GM12891 (cell line): ENCODE data around the gene GAK.

Source experiments
- DNase-seq: peaks from one replicate; pipeline ENCODE4 v3.0.0; 2011; ENCODE audit warnings: low spot score; ENCODE audit not compliant: insufficient read length
- FAIRE-seq: peaks from 2 replicates; lab custom pipeline; 2011; peaks lifted over from hg19 to GRCh38; lab: Jason Lieb, UNC
- PAX5 ChIP-seq: IDR thresholded peaks from 2 replicates; pipeline ENCODE4 v1.6.1; 2011; ENCODE audit warnings: low read length, moderate library complexity, mild to moderate bottlenecking; ENCODE audit not compliant: insufficient read depth, severe bottlenecking
- POLR2A ChIP-seq: IDR thresholded peaks from 2 replicates; pipeline ENCODE4 v1.6.1; 2011; ENCODE audit warnings: low read depth, low read length, control low read depth
- POLR2AphosphoS5 ChIP-seq: IDR thresholded peaks from 2 replicates; pipeline ENCODE4 v1.6.1; 2011; ENCODE audit warnings: low read depth, low read length, control low read depth
- POU2F2 ChIP-seq: IDR thresholded peaks from 2 replicates; pipeline ENCODE4 v1.6.1; 2011; ENCODE audit warnings: low read depth, mild to moderate bottlenecking, control low read depth, low read length, moderate library complexity
- SPI1 ChIP-seq: IDR thresholded peaks from 2 replicates; pipeline ENCODE4 v1.6.1; 2011; ENCODE audit warnings: low read depth, low read length, control low read depth
- TAF1 ChIP-seq: IDR thresholded peaks from 2 replicates; pipeline ENCODE4 v1.6.1; 2011; ENCODE audit warnings: low read depth, low read length, control low read depth

Gene GAK

DNA sequence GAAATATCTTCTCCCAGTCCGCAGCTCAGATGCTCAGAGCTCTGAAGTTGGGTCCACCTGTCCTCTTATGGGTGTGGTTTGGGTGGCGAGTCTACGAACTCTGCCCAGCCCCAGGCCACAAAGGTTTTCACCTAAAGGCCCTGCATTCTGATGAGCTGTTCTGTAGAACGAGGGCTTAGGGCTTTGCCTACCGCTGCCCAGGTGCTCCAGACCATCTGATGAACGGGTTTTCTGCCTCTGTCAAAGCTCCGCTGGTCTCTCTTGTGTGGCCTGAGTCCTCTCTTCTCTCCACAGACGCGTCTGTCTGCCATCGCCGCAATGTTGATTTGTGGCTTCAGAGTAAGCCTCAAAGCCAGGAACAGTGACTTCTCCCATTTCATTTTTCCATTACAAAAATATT, 77.8 kb downstream of the GAK start:
- TF ChIP-seq SPI1: no peak
- no peak for TF ChIP-seq TAF1
- no peak for TF ChIP-seq PAX5
- TF ChIP-seq POLR2AphosphoS5: no peak
- TF ChIP-seq POU2F2: no peak
- no peak for TF ChIP-seq POLR2A
- no peak for FAIRE-seq
- DNase-seq: no peak

DNA sequence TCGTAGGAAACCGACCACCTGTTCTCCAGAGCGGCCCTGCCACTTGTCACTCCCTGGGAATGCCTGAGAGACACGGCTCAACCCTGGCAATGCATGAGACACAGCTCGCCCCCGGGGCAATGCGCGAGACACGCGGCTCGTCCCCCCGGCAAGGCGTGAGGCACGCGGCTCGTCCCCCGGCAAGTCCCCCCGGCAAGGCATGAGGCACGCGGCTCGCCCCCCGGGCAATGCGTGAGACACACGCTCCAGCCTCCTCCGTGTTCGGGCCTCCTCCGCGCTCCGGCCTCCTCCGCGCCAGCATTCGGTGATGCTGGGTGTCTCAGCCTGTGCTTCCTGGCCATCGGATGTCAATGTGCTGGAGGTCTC, 78.7 kb downstream of the GAK start:
- TF ChIP-seq POLR2A (no peak), TAF1 (no peak), SPI1 (no peak), POLR2AphosphoS5 (no peak), POU2F2 (no peak), PAX5 (no peak)
- DNase-seq (no peak), FAIRE-seq (no peak)

DNA sequence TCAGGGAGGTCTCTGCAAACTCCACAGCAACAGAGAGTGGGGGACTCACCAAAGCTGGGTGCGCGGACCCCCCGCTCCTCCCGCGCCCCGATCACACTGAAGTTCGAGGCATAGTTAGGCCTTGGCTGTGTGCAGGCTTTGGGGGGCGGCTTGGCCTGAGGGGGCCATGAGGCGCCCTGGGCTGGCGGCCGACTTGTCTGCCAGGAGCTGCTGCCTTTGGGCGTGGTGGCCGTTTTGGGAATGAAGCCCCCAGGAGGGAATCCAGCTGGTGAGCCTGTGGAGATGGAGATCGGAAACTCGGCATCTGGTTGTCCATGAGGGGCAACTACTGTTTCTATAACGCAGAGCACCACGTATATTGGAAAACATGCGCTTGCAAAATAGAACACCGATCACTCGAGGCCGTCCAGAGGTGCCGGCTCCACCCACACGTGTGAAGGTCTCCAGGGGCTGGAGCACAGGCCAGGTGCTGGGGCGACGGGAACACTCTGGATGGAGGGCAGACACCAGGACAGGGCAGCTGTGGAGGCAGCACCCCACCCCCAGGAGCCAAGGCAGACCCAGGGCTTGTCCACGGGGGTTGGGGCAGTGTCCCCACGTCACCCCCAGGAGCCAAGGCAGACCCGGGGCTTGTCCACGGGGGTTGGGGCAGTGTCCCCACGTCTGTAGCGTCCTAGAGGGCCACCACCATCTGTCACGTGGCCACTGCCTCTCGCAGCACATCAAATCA, 80.2 kb downstream of the GAK start:
- DNase-seq (no peak), FAIRE-seq (no peak)

DNA sequence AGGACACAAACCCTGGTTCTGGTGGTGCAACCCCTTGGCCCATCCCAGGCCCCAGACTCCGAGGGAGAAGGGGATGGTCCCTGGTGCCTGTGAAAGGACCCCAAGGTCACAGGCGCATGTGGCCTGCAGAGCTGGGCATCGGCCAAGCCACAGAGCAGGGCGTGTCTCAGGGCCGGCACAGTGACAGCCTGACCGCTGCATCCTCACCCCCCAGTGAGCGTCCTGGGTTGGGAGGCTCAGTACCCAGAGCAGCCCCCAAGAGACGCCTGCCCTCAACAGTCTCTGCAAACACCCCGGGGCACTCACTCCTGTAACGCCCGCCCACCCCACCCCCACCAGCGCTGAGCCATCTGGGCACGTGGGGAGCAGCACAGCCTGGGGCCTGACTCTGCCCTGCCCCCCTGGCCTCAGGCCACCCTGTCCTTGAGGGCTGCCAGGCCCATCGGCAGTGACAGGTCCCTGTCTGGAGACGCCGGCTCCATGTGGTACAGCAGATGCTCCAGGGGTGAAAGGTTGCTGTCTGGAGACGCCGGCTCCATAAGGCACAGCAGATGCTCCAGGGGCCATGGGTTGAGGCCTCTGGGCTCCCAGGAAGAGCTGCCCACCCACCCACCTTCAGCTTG, 81.7 kb downstream of the GAK start:
- FAIRE-seq (no peak), DNase-seq (no peak)
- TF ChIP-seq POLR2AphosphoS5 (no peak), POU2F2 (no peak), SPI1 (no peak)

More for the DNA sequence above, 80.2 kb downstream of the GAK start:
- TF ChIP-seq PAX5 (no peak), POU2F2 (no peak), SPI1 (no peak), POLR2AphosphoS5 (no peak), POLR2A (no peak), TAF1 (no peak)

DNA sequence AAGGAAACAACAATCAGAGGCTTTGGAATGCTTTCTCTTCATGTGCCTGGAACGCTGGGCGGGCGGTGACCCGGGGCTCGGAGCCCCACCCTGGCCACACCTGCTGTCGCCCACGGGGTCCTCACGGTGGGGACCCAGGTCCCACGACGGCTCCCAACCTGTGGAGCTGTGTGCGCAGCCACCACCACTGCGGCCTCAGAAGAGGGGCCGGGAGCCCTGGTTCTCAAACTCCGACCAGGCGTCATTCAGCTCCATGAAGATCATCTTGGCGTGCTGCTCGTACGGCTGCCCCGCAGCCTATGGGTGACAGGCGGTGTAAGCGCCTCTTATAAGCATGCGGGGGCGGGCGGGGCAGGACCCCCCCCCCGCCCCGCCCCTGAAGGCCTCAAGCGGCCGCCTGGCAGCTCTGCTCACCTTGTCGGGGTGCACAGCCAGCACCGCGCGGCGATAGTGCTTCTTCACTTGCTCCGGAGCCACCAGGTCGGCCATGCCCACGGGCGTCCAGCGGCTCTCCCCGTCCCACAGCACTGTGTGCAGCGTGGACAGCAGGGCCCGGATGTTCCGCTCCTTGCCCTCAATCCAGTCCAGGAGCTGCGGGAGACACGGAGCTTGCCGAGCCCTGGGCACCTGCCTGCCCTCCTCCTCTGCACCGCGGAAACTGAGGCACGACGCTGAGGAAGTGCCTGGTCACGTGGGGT, 82.5 kb downstream of the GAK start:
- no peak for FAIRE-seq
- TF ChIP-seq POLR2A (no peak), POLR2AphosphoS5 (no peak)
- DNase-seq: no peak

DNA sequence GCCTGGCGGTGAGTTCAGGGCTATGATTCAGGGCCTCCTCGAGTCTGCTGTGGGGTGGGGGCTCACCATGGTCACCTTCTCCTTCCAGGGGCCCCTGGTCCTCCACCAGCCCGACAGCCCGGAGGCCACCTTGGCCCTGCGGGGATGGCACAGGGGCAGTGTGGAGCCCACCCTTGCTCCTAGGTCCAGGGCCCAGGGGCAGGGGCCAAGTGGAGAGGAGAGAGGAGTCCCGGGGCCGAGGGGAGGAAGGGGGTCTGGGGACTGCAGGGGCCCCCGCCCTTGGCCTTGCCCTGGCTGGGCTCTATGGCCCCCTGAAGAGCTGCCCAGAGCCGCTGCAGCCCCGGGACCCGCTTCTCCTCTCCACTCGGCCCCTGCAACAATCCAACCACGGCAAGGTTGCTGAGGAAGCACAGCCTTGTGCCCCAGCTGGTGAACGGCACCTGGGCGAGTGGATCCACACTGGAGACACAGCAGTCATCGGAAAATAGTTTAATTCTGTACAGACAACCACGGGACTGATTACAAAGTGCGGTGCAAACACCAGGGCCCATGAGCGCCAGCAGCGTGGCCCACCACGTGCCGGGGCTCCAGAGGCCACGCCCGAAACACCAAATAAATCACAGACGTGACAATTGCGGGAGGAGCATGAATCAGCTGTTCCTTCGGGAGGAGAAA, 83.2 kb downstream of the GAK start:
- FAIRE-seq: no peak
- TF ChIP-seq POLR2AphosphoS5: no peak
- TF ChIP-seq POU2F2: no peak
- DNase-seq: no peak

DNA sequence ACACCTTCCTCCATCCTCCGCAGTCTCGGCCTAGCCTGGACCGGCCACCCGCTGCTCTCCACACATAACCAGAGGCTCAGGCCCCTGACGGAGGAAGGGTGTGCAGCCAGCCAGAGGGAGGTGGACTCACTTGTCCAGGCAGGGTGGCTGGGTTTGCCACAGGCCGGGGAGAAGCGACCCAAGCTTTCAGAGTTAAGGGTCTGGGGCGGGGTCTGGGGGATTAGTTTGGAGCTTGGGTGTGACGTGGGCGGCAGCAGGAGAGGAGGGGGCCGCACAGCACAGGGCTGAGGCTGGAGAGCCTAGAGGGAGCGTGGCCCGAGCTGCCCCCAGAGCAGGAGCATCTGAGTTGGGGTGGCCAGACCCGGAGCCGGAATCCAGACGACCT, 83.8 kb downstream of the GAK start:
- TF ChIP-seq PAX5: no peak
- no peak for TF ChIP-seq TAF1
- no peak for TF ChIP-seq POLR2AphosphoS5
- no peak for TF ChIP-seq POU2F2
- no peak for TF ChIP-seq POLR2A
- TF ChIP-seq SPI1: no peak
- DNase-seq: no peak
- no peak for FAIRE-seq

DNA sequence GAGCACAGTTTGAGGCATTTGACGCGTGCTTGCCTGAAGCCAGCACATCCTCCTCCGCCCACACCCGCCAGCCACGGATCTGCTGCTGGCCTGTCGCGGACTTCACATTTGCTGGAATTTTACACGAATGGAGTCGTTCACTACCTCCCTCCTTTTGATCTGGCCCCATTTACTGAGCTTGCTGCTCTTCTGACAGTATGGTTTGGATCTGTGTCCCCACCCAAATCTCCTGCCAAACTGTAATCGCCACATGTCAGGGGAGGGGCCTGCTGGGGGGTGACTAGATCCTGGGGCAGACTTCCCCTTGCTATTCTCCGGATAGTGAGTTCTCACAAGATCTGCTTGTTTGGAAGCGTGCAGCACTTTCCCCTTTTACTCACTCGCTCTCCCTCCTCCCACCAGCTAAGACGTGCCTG, 86.3 kb downstream of the GAK start:
- FAIRE-seq (no peak), DNase-seq (no peak)
- no peak for TF ChIP-seq PAX5
- no peak for TF ChIP-seq POU2F2
- no peak for TF ChIP-seq POLR2AphosphoS5
- no peak for TF ChIP-seq TAF1
- no peak for TF ChIP-seq SPI1
- TF ChIP-seq POLR2A: no peak

DNA sequence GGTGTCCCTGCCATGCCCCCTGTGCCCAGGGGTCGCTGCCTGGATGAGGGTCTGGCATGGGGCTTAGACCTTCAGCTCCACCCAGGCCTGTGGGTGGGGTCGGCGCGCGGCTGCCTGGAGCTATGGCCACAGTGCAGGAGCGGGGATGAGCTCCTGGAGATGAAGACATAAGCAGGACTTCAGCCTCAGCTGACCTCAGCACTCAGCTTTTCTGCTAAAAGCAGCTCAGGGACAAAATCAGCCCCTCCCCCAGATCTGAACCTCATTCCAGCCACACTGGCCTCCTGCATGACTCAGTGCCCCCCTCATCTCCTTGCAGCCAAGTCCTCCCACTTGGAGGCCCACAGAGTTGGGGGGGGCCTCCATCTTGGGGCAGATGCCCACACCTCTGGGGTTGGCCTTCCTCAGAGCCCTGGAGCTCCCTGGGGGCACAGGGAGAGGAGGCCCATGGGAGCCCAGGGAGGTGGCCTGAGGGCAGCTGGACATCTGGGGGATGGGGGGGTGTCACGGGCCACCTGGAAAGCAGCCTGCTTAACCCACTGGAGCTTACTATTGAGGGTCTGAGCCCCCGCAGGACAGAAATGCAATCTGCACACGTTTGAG, 86.8 kb downstream of the GAK start:
- FAIRE-seq (no peak), DNase-seq (no peak)
- TF ChIP-seq TAF1: no peak
- TF ChIP-seq POU2F2: no peak
- no peak for TF ChIP-seq POLR2A
- no peak for TF ChIP-seq SPI1
- TF ChIP-seq POLR2AphosphoS5: no peak
- TF ChIP-seq PAX5: no peak

DNA sequence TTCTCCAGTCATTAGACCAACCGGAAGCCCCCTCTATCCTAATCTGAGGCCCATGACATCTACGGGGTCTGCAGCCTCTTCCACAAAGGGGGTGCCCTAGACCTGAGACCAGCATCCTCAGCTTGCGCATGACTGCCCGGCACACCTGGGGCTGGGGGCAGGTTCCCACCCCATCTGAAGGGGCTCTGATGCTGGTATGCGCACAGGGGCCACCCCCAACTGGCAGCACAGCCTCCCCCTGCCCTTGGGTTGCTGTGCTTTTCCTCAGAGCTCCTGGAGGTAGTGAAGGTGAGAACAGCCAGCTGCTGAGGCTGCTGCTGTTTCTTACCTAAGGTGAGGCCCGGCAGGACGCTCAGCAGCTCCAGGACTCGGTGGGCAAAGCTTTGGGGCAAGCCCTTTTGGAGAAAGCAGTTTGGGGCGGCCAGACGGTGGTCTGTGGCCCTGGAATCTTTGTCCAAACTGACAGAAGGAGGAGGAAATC, 87.3 kb downstream of the GAK start:
- FAIRE-seq (no peak), DNase-seq (no peak)
- TF ChIP-seq SPI1 (no peak), POU2F2 (no peak), POLR2A (no peak), TAF1 (no peak), PAX5 (no peak), POLR2AphosphoS5 (no peak)
